Measurements from ENCODE around the gene EGFL6.

Gene EGFL6

DNA sequence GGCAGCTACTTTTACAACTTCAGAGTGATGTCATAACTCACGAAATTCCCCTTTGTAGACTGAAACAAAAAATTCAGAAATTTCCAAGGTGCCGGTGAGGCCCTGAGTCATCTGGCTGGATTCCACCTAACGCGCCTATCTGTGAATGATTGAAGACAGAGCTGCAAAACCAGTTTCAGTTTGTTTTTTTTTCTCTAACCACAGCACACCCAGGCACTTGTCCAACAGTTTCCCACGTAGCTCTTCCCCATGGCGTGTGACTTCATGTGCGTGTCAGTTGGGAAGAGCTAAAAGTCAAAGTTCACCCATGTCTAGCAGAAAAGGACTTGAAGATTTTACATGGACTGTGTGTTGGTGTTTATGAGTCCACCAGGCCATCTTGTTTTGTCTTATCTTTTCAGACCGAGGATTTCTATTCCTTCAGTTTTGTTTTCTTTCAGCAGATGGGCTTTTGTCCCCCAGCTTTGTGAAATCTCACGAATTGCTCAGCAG is 99.9 kb downstream of the EGFL6 start (continued):
- peak; percentile 77 for TF ChIP-seq ZNF10 (tag by site-specific recombination; IDR thresholded peaks at IDR 0.05)
- TF ChIP-seq OVOL3 (tag by site-specific recombination; IDR thresholded peaks at IDR 0.05) = 0 out of 2 replicates have a peak, but pooled peaks have one; percentile 34
- peak; percentile 96 for TF ChIP-seq ZNF629 (tag by site-specific recombination; IDR thresholded peaks at IDR 0.05)
- no peak for TF ChIP-seq ZNF423 (tag by site-specific recombination; IDR thresholded peaks at IDR 0.05)
- no peak for TF ChIP-seq ZNF530 (tag by site-specific recombination; IDR thresholded peaks at IDR 0.05; ENCODE audit: low read depth)
- TF ChIP-seq ZNF366 (tag by site-specific recombination; conservative IDR thresholded peaks at IDR 0.05) = peak; percentile 87
- TF ChIP-seq ZNF707 (tag by site-specific recombination; IDR thresholded peaks at IDR 0.05) = no peak
- TF ChIP-seq, protein P1, sequence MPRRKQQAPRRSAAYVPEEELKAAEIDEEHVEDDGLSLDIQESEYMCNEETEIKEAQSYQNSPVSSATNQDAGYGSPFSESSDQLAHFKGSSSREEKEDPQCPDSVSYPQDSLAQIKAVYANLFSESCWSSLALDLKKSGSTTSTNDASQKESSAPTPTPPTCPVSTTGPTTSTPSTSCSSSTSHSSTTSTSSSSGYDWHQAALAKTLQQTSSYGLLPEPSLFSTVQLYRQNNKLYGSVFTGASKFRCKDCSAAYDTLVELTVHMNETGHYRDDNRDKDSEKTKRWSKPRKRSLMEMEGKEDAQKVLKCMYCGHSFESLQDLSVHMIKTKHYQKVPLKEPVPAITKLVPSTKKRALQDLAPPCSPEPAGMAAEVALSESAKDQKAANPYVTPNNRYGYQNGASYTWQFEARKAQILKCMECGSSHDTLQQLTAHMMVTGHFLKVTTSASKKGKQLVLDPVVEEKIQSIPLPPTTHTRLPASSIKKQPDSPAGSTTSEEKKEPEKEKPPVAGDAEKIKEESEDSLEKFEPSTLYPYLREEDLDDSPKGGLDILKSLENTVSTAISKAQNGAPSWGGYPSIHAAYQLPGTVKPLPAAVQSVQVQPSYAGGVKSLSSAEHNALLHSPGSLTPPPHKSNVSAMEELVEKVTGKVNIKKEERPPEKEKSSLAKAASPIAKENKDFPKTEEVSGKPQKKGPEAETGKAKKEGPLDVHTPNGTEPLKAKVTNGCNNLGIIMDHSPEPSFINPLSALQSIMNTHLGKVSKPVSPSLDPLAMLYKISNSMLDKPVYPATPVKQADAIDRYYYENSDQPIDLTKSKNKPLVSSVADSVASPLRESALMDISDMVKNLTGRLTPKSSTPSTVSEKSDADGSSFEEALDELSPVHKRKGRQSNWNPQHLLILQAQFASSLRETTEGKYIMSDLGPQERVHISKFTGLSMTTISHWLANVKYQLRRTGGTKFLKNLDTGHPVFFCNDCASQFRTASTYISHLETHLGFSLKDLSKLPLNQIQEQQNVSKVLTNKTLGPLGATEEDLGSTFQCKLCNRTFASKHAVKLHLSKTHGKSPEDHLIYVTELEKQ (tag by site-specific recombination; IDR thresholded peaks at IDR 0.05; ENCODE audit: borderline replicate concordance) = 0 out of 2 replicates have a peak, but pooled peaks have one; percentile 24
- peak; percentile 99 for TF ChIP-seq IKZF3 (tag by site-specific recombination; IDR thresholded peaks at IDR 0.05)
- no peak for TF ChIP-seq ZFP37 (tag by site-specific recombination; IDR thresholded peaks at IDR 0.05)
- peak; percentile 64 for TF ChIP-seq ZFHX2 (tag by site-specific recombination; conservative IDR thresholded peaks at IDR 0.05)
- peak; percentile 45; the same call in 1 of the 2 replicates for TF ChIP-seq ZNF596 (tag by site-specific recombination; IDR thresholded peaks at IDR 0.05)
- no peak for TF ChIP-seq ZNF169 (tag by site-specific recombination; IDR thresholded peaks at IDR 0.05)
- TF ChIP-seq KLF7 (tag by site-specific recombination; IDR thresholded peaks at IDR 0.05; ENCODE audit: borderline replicate concordance) = peak; percentile 49; the same call in 1 of the 2 replicates
- TF ChIP-seq, protein P2, sequence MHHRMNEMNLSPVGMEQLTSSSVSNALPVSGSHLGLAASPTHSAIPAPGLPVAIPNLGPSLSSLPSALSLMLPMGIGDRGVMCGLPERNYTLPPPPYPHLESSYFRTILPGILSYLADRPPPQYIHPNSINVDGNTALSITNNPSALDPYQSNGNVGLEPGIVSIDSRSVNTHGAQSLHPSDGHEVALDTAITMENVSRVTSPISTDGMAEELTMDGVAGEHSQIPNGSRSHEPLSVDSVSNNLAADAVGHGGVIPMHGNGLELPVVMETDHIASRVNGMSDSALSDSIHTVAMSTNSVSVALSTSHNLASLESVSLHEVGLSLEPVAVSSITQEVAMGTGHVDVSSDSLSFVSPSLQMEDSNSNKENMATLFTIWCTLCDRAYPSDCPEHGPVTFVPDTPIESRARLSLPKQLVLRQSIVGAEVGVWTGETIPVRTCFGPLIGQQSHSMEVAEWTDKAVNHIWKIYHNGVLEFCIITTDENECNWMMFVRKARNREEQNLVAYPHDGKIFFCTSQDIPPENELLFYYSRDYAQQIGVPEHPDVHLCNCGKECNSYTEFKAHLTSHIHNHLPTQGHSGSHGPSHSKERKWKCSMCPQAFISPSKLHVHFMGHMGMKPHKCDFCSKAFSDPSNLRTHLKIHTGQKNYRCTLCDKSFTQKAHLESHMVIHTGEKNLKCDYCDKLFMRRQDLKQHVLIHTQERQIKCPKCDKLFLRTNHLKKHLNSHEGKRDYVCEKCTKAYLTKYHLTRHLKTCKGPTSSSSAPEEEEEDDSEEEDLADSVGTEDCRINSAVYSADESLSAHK (tag by site-specific recombination; IDR thresholded peaks at IDR 0.05) = peak; percentile 75
- no peak for TF ChIP-seq ZSCAN16 (tag by site-specific recombination; IDR thresholded peaks at IDR 0.05)
- TF ChIP-seq ZNF843 (tag by site-specific recombination; IDR thresholded peaks at IDR 0.05) = peak; percentile 94
- TF ChIP-seq, protein P3, sequence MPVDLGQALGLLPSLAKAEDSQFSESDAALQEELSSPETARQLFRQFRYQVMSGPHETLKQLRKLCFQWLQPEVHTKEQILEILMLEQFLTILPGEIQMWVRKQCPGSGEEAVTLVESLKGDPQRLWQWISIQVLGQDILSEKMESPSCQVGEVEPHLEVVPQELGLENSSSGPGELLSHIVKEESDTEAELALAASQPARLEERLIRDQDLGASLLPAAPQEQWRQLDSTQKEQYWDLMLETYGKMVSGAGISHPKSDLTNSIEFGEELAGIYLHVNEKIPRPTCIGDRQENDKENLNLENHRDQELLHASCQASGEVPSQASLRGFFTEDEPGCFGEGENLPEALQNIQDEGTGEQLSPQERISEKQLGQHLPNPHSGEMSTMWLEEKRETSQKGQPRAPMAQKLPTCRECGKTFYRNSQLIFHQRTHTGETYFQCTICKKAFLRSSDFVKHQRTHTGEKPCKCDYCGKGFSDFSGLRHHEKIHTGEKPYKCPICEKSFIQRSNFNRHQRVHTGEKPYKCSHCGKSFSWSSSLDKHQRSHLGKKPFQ (tag by site-specific recombination; IDR thresholded peaks at IDR 0.05) = peak; percentile 90
- TF ChIP-seq, protein P4, sequence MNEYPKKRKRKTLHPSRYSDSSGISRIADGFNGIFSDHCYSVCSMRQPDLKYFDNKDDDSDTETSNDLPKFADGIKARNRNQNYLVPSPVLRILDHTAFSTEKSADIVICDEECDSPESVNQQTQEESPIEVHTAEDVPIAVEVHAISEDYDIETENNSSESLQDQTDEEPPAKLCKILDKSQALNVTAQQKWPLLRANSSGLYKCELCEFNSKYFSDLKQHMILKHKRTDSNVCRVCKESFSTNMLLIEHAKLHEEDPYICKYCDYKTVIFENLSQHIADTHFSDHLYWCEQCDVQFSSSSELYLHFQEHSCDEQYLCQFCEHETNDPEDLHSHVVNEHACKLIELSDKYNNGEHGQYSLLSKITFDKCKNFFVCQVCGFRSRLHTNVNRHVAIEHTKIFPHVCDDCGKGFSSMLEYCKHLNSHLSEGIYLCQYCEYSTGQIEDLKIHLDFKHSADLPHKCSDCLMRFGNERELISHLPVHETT (tag by site-specific recombination; IDR thresholded peaks at IDR 0.05) = 0 out of 2 replicates have a peak, but pooled peaks have one; percentile 50
- peak; percentile 65; the same call in 1 of the 2 replicates for TF ChIP-seq EGR2 (tag by site-specific recombination; IDR thresholded peaks at IDR 0.05; ENCODE audit: low read depth)
- TF ChIP-seq, protein P5, sequence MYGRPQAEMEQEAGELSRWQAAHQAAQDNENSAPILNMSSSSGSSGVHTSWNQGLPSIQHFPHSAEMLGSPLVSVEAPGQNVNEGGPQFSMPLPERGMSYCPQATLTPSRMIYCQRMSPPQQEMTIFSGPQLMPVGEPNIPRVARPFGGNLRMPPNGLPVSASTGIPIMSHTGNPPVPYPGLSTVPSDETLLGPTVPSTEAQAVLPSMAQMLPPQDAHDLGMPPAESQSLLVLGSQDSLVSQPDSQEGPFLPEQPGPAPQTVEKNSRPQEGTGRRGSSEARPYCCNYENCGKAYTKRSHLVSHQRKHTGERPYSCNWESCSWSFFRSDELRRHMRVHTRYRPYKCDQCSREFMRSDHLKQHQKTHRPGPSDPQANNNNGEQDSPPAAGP (tag by site-specific recombination; IDR thresholded peaks at IDR 0.05) = 0 out of 2 replicates have a peak, but pooled peaks have one; percentile 48
- no peak for TF ChIP-seq ZNF791 (tag by site-specific recombination; IDR thresholded peaks at IDR 0.05)
- TF ChIP-seq HOXD13 (CRISPR knock-in tag; IDR thresholded peaks at IDR 0.05; ENCODE audit: borderline replicate concordance) = peak; percentile 81; the same call in 1 of the 2 replicates
- TF ChIP-seq ZIC2 (tag by site-specific recombination; IDR thresholded peaks at IDR 0.05) = no peak
- TF ChIP-seq ZNF354C (tag by site-specific recombination; IDR thresholded peaks at IDR 0.05; ENCODE audit: borderline replicate concordance, low read depth) = no peak
- peak; percentile 44; the same call in 1 of the 2 replicates for TF ChIP-seq ZNF184 (tag by site-specific recombination; IDR thresholded peaks at IDR 0.05)
- TF ChIP-seq ZNF341 (tag by site-specific recombination; IDR thresholded peaks at IDR 0.05; ENCODE audit: low read depth) = peak; percentile 76
- peak; percentile 64; the same call in 1 of the 2 replicates for TF ChIP-seq ZNF324 (tag by site-specific recombination; IDR thresholded peaks at IDR 0.05)
- TF ChIP-seq ZNF416 (tag by site-specific recombination; IDR thresholded peaks at IDR 0.05) = no peak
- TF ChIP-seq, protein P6, sequence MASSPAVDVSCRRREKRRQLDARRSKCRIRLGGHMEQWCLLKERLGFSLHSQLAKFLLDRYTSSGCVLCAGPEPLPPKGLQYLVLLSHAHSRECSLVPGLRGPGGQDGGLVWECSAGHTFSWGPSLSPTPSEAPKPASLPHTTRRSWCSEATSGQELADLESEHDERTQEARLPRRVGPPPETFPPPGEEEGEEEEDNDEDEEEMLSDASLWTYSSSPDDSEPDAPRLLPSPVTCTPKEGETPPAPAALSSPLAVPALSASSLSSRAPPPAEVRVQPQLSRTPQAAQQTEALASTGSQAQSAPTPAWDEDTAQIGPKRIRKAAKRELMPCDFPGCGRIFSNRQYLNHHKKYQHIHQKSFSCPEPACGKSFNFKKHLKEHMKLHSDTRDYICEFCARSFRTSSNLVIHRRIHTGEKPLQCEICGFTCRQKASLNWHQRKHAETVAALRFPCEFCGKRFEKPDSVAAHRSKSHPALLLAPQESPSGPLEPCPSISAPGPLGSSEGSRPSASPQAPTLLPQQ (tag by site-specific recombination; IDR thresholded peaks at IDR 0.05) = peak; percentile 61
